ENCODE data around the gene LCP1.

The LCP1 gene

DNA sequence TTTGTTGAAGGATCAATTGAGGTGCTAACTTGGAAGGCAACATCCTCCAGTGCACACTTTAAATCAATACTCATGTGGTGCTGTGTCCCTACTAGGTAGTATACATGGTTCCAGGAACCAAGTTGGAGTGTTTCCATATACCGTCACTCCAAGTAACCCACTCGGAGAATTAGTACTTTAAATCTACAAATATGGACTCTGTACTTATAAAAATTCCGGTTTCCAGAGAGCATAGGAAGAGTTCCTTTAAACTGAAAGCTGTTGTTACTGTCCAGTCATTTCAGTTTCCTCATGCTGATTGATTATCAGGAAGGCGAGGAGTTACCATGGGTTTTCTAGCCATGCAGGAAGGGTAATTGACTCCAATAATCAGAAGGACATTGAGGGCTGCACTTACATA is 84.3 kb downstream of the LCP1 start:
- no peak for DNase-seq (ENCODE audit: low read depth)

- DNase-seq (ENCODE audit: low read depth), result no peak
Observed at GRCh38 chr13:46097015-46097414, 85.0 kb downstream of the LCP1 start.

- no peak for DNase-seq (ENCODE audit: low read depth)
Observed at GRCh38 chr13:46094478-46094877, 87.5 kb downstream of the LCP1 start.

DNA sequence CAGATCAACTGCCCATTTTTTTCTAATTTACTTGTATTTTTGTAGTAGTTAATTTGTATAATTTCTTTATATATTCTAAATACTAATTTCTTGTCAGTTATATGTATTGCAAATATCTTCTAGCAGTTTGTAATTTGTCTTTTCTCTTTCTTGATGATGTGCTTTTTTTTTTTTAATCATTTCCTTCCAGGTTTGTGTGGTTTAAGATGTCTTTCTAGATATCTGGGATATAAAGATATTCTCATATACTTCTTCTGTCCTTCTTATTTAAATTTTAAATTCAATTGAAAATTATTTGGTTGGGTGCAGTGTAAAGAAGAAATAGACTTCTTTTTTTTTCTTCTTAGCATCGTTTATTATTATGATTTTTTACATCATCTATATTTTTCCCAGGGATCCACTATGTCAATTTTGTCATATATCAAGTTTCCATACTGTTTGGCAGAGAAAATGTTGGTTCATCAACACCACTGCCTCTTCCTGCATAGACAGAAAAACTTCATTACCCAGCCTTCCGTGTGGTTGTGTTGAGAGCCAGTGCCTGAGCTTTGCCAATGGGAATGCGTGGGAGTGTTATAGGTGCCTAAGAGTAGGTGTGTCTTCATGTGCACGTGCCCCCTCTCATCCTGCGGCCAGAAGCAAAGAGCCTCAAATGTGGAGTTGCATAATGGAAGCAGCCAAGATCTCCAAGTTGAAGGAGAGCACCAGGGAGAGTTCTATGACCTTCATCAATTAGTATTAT is 93.0 kb downstream of the LCP1 start:
- DNase-seq (ENCODE audit: low read depth), result no peak

DNA sequence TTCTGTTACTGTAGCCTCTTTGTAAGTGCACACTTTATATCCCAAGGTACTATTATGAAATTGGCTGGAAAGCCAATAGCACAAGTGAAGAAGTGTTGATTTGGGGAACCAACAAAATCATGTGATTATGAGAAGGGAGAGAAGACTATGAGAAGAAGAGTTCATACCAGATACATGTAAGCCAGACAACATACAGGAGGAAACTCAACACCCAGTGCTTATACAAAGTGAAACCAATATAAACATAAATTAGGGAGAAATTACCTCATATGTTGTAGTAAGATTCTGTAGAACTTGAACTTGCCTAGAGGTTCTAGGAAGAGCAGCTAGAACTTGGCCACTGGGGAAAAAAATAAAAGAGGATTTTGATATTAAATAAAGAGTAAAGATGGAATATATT is 94.5 kb downstream of the LCP1 start:
- no peak for DNase-seq (ENCODE audit: low read depth)

GRCh38 chr13:46086985-46087384 is 95.0 kb downstream of the LCP1 start:
- DNase-seq (ENCODE audit: low read depth), result no peak

DNA sequence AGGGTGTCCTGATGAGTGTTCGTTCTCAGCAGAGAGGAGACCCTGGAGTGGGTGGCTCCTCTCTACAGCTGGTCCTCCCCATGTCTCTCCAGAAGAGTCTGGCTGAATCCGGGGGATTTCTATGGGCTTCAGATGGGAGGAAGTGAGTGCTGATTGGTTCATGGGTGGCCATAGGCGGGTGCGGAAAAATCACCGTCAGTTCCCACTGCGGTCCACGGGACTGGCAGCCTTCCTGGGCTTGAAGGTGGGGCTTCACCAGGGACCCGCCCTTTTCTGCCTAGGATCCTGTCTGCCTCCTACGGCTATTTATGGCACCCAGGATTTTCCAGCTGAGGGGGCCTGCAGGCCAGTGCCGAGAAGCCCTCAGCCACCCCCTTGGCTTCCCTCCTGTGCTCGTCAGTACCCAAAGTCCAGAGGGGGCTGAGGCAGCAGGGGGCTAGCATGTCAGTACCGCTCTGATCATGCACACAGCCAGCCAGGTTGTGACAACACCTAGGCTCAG is 95.5 kb downstream of the LCP1 start:
- no peak for DNase-seq (ENCODE audit: low read depth)

GRCh38 chr13:46085737-46086136 is 96.2 kb downstream of the LCP1 start:
- DNase-seq (ENCODE audit: low read depth), result no peak

GRCh38 chr13:46082324-46082723 is 99.7 kb downstream of the LCP1 start:
- DNase-seq (ENCODE audit: low read depth), result no peak

DNA sequence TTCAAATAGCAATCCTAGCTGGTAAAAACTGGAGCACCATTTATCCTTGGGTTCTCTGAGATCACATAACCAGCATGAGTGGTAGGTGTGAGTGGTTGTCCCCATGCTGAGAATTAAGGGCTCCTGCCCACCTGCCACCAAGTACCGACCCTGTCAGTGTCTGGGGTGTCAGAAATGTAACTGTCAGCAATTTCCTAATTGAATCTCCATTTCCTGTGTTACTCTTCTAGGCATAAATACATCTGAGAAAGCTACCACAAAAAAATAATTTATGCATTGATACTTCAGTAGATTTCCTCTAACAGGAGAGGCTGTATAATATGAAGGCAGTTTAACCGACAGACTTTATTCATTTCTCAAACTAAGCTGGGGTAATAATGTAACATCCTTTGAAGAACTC is 102.2 kb downstream of the LCP1 start:
- no peak for DNase-seq (ENCODE audit: low read depth)

- DNase-seq (ENCODE audit: low read depth), result no peak
Observed at GRCh38 chr13:46077265-46077664, 104.7 kb downstream of the LCP1 start.

DNA sequence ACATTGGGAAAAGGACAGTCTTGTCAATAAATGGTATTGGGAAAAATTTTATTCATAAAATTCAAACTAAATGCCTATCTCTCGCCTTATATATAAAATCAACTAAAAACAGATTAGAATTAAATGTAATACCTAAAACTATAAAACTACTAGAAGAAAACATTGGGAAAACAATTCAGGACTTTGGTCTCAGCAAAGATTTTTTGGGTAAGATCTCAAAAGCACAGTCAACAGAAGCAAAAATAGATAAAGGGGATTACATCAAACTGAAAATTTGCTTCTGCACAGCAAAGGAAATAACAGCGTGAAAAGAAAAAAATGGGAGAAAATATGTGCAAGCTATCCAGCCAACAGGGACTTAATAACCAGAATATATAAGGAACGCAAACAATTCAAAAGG is 105.2 kb downstream of the LCP1 start:
- no peak for DNase-seq (ENCODE audit: low read depth)
